Esophagus muscularis mucosa (tissue), 3 donors: ENCODE data around the gene MAGI2.

Experiments
- CTCF ChIP-seq, 3 experiments: fragments of 200-600 bp in 2 of 3; fragments of 450-650 bp in 1 of 3; sonication (generic) in 2 of 3; IDR thresholded peaks; one replicate each; pipeline ENCODE4 v1.5.1; 2017 to 2019; ENCODE audit warnings: antibody characterized with exemption in 3 of 3, mild to moderate bottlenecking in 2 of 3, moderate library complexity in 1 of 3
- POLR2A ChIP-seq: fragments of 450-650 bp; IDR thresholded peaks from one replicate; pipeline ENCODE4 v1.6.1; 2017; ENCODE audit warnings: antibody characterized with exemption, moderate library complexity, mild to moderate bottlenecking, low read depth
- POLR2AphosphoS5 ChIP-seq, 2 donors: sonication (generic); formaldehyde crosslinking; IDR thresholded peaks; one replicate each; pipeline ENCODE4 v1.6.1; 2017; ENCODE audit warnings: antibody characterized with exemption in 2 of 2

GRCh38 chr7:79282882-79283602, 170.4 kb downstream of the MAGI2 start:
- no peak for TF ChIP-seq CTCF (IDR thresholded peaks at IDR 0.05)
- no peak for TF ChIP-seq POLR2A
- TF ChIP-seq POLR2AphosphoS5 (IDR thresholded peaks at IDR 0.05), result no peak
